ACC112 (cell line): ENCODE measurements around the gene PPTC7.
"Not testable (repeated sequence)": the region's sequence is repeated elsewhere in the genome, so short reads cannot be mapped to it uniquely, and the experiment has no call there.

Source experiments
- H2AFZ ChIP-seq: fragments of 200-600 bp; sonication (generic); one replicate; pipeline ENCODE4 v1.6.0; 2017; ENCODE audit warnings: antibody characterized with exemption, low read length; ENCODE audit not compliant: unreplicated experiment
- H3K27ac ChIP-seq: fragments of 200-600 bp; sonication (generic); 2 replicates; pipeline ENCODE4 v1.5.1; 2014; ENCODE audit warnings: low read depth, mild to moderate bottlenecking, antibody characterized with exemption, low read length, moderate library complexity
- H3K27me3 ChIP-seq: fragments of 200-600 bp; sonication (generic); 2 replicates; pipeline ENCODE4 v1.6.1; 2014; ENCODE audit warnings: mild to moderate bottlenecking, antibody characterized with exemption, low read length, moderate library complexity, mixed read lengths; ENCODE audit not compliant: insufficient read depth
- H3K36me3 ChIP-seq: fragments of 200-600 bp; sonication (generic); 2 replicates; pipeline ENCODE4 v1.6.1; 2016; ENCODE audit warnings: mild to moderate bottlenecking, antibody characterized with exemption, low read length, moderate library complexity, mixed read lengths; ENCODE audit not compliant: insufficient read depth
- H3K4me1 ChIP-seq: fragments of 200-600 bp; sonication (generic); one replicate; pipeline ENCODE4 v1.6.1; 2016; ENCODE audit warnings: low read length, mixed read lengths; ENCODE audit not compliant: insufficient read depth, unreplicated experiment, control insufficient read depth
- H3K4me3 ChIP-seq: fragments of 200-600 bp; sonication (generic); 2 replicates; pipeline ENCODE4 v1.5.1; 2014; ENCODE audit warnings: mild to moderate bottlenecking, low read depth, low read length
- H3K79me2 ChIP-seq: fragments of 200-600 bp; sonication (generic); one replicate; pipeline ENCODE4 v1.6.0; 2016; ENCODE audit warnings: low read length; ENCODE audit not compliant: control insufficient read depth, unreplicated experiment, insufficient read depth

Gene PPTC7

DNA sequence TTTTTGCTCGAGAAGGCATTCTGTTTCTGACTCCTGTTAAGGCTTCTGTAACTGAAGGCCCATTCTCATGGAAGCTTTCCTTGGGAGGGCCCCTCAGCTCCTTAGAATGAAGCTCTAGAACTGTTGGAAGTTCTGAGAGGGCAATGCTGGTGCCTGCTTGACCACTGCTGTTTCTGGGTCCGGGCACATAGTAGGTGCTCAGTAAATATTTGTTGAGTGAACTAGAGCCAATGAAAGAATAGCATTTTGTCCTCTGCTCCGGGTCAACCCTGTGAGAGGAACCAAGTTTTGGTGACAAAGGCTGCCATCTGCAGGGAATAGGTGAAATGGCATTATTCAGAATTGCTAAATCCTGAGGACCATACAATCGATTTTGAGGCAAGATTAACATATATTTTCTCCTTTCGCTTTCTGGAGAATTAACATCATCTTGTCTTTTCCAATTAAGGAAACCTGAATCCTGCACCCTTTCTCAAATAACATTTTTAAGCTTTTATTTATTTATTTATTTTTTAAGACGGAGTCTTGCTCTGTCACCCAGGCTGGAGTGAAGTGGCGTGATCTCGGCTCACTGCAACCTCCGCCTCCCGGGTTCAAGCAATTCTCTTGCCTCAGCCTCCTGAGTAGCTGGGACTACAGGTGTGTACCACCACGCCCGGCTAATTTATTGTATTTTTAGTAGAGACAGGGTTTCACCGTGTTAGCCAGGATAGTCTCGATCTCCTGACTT is 19.1 kb upstream of the PPTC7 start:
- not testable (repeated sequence) for H3K36me3 ChIP-seq, H3K27me3 ChIP-seq, H3K4me1 ChIP-seq, H3K27ac ChIP-seq, H3K4me3 ChIP-seq, H3K79me2 ChIP-seq, H2AFZ ChIP-seq

DNA sequence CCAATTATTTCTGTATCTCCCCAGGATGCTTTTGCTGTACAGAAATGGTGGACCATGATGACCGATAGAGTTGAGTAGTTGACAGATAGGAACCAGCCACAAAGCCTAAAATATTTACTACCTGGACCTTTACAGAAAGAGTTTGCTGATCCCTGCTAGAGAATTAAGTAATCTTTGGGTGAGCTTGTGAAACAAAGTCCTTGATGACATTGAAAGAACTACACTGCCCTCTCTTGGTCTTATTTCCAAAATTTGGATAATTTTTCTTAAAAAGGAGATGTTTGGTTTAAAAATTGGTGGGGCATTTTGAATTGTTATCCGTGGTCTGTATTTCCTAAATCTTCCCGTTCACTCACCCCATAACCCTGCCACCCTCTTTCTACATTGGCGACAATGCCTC is 17.1 kb upstream of the PPTC7 start:
- H3K4me3 ChIP-seq = no peak overlapping the region
- no peak overlapping the region for H2AFZ ChIP-seq
- H3K27me3 ChIP-seq = no peaks in the 10 kb centered on the region
- no peaks in the 10 kb centered on the region for H3K4me1 ChIP-seq
- no peaks in the 10 kb centered on the region for H3K79me2 ChIP-seq
- no peaks in the 10 kb centered on the region for H3K36me3 ChIP-seq
- no peak overlapping the region for H3K27ac ChIP-seq

DNA sequence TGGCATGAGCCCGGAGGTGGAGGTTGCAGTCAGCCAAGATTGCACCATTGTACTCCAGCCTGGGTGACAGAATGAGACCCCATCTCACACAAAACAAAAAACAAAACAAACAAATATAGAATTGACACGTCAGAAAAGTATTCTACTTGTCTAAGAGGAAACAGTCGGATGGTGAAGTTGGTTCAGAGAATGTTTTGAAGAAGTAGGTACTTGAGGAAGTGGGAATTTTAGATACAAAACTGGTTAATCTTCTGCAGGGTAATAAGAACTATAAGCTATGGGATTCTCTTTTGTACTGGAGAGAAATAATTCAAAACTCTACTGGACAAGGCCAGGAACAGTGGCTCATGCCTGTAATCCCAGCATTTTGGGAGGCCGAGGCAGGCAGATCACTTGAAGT is 16.2 kb upstream of the PPTC7 start:
- Histone ChIP-seq H3K27ac (no peak overlapping the region), H3K27me3 (no peaks in the 10 kb centered on the region), H3K4me3 (no peak overlapping the region), H2AFZ (no peak overlapping the region), H3K79me2 (no peaks in the 10 kb centered on the region), H3K4me1 (no peaks in the 10 kb centered on the region), H3K36me3 (no peaks in the 10 kb centered on the region)

DNA sequence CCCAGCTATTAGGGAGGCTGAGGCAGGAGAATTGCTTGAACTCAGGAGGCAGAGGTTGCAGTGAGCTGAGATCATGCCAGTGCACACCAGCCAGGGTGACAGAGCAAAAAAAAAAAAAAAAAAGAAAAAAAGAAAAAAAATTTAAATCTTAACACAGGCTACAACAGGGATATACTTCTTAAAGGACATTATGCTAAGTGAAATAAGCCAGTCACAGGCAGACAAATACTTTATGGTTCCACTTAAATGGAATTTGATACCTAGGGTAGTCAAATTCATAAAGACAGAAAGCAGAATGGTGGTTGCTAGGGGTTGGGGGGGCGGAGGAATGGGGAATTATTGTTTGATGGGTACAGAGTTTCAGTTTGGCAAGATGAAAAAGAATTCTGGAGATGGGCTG is 14.8 kb upstream of the PPTC7 start:
- Histone ChIP-seq H3K36me3 (no peaks in the 10 kb centered on the region), H3K4me3 (no peak overlapping the region), H3K4me1 (no peaks in the 10 kb centered on the region), H2AFZ (no peak overlapping the region), H3K27me3 (no peaks in the 10 kb centered on the region), H3K27ac (no peak overlapping the region), H3K79me2 (no peaks in the 10 kb centered on the region)

DNA sequence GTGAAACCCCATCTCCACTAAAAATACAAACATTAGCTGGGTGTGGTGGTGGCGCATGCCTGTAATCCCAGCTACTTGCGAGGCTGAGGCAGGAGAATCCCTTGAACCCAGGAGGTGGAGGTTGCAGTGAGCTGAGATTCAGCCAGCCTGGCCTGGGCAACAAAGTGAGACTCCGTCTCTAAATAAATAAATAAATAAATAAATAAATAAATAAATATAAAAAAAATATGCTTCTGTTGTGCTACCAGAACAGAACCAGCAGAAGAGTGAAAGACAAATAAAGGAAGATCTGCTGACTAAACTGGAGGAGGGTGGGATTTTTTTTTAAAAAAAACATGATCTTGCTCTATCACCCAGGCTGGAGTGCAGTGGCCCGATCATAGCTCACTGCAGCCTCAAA is 9.8 kb upstream of the PPTC7 start:
- H3K36me3 ChIP-seq, H3K79me2 ChIP-seq, H3K4me3 ChIP-seq, H3K27ac ChIP-seq, H3K27me3 ChIP-seq, H2AFZ ChIP-seq: not testable (repeated sequence)
- peaks cover 11% of the 10 kb centered on the region for H3K4me1 ChIP-seq

DNA sequence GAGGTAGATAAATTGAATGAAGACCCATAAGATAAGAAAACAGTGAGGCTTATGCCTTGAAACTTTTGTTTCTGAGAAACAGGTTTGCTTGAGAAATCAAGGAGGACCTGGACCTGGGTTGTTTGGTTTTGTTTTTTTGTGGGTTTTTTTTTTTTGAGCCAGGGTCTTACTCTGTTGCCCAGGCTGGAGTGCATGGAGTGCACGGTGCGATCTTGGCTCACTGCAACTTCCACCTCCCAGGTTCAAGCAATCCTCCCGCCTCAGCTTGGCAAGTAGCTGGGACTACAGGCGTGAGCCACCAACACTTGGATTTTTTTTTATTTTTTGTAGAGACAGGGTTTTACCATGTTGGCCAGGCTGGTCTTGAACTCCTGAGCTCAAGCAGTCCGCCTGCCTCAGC is 9.0 kb upstream of the PPTC7 start:
- H2AFZ ChIP-seq = no peak overlapping the region
- H3K27ac ChIP-seq = no peak overlapping the region
- H3K4me3 ChIP-seq = no peak overlapping the region
- peaks cover 11% of the 10 kb centered on the region for H3K4me1 ChIP-seq
- no peaks in the 10 kb centered on the region for H3K79me2 ChIP-seq
- H3K27me3 ChIP-seq = no peaks in the 10 kb centered on the region
- no peaks in the 10 kb centered on the region for H3K36me3 ChIP-seq

DNA sequence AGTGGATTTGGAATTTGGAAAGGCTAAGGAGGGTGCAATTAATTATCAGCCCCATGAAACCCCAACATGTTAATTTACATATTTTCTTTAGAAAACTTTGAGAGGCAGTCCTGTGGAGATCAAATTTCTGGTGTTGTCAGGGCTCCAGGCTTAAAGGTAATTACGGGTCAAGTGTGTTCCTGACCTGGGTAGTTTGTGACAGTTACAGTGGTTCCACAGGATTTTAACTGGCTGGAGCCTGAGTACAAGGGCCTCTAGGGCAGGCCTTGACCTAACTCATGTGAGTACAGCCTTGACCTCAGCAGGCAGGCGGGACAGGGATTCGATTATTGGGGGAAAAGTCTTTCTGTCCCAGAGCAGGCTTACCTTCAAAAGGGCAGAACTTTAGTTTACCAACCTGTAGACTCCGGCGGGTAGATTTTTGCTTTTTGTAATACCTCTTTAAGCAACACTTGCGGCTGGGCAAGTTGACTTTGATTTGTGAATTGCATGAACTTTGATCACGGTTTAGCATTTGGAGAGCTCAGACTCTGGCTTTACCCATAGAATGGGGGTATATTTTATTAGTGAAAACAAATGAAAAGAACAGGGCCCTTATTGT is 8.4 kb upstream of the PPTC7 start:
- Histone ChIP-seq H3K4me3 (no peak overlapping the region), H2AFZ (peak overlapping the region; percentile 4)

DNA sequence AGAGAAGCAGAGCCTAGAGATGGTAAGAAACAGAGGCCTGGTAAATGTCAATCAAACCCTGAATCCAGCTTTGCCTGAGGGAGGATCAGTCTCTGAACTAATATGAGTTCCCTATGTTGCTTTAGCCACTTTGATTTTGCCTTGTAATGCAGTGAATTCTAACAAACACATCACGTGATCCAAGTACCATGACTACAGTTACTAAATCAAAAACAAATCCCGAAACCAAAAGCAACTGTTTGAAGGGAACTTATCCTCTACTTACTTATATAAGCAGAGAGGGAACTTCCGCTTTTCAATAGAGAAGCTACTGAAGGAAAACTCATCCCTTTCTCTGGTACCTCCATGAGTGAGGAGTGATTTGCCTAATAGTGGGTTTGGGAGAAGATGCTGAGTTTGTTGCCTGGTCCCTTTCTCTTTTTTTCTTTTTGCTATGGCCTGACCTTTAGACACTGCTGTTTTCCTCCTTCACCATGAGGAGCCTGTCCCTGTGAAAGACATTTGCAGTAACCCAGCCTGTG is 7.7 kb upstream of the PPTC7 start:
- Histone ChIP-seq H2AFZ (peak overlapping the region; percentile 4), H3K27ac (peak overlapping the region; percentile 60), H3K4me3 (no peak overlapping the region)

More for the DNA sequence above, 8.4 kb upstream of the PPTC7 start:
- no peaks in the 10 kb centered on the region for H3K79me2 ChIP-seq
- peaks cover 11% of the 10 kb centered on the region for H3K4me1 ChIP-seq
- no peaks in the 10 kb centered on the region for H3K36me3 ChIP-seq
- peak overlapping the region; percentile 60 for H3K27ac ChIP-seq
- no peaks in the 10 kb centered on the region for H3K27me3 ChIP-seq

DNA sequence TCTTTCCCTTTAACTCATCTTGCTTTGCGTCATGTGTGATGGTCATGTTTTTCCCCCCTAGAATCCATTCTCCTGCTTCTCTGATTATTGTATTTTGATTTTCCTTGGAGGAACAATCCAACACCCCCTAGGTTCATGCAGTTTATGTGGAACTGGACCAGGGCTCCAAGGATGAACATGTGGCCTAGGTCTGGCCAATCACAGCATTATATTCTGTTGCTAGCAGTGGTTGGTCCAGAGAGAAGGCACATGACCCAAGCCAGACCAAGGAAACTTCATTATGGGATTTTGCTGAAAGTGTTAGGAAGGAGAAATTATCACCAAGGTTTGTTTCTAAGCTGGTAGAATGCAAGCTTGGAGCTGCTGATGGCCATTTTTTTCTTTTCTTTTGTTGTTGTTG is 6.9 kb upstream of the PPTC7 start:
- Histone ChIP-seq H3K4me1 (peaks cover 11% of the 10 kb centered on the region), H3K27ac (no peak overlapping the region), H3K79me2 (no peaks in the 10 kb centered on the region), H3K36me3 (no peaks in the 10 kb centered on the region), H3K4me3 (no peak overlapping the region), H3K27me3 (no peaks in the 10 kb centered on the region), H2AFZ (peak overlapping the region; percentile 38)

More for the DNA sequence above, 7.7 kb upstream of the PPTC7 start:
- Histone ChIP-seq H3K79me2 (no peaks in the 10 kb centered on the region), H3K27me3 (no peaks in the 10 kb centered on the region), H3K4me1 (peaks cover 11% of the 10 kb centered on the region), H3K36me3 (no peaks in the 10 kb centered on the region)

DNA sequence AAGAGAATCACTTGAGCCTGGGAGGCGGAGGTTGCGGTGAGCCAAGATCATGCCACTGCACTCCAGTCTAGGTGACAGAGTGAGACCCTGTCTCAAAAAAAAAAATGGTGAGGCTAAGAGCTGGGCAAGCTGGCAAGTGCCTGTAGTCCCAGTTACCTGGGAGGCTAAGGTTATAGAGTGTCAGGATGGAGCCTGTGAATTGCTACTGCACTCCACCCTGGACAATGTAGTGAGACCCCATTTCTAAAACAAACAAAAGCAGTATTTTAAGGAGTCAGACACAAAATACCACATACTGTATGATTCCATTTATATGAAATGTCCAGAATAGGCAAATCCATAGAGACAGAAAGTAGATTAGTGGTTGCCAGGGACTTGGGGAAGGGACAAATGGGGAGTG is 4.0 kb upstream of the PPTC7 start:
- H3K4me3 ChIP-seq, H3K36me3 ChIP-seq, H3K27ac ChIP-seq, H3K27me3 ChIP-seq, H2AFZ ChIP-seq: not testable (repeated sequence)
- Histone ChIP-seq H3K79me2 (peaks cover 12% of the 10 kb centered on the region), H3K4me1 (peaks cover 17% of the 10 kb centered on the region)

DNA sequence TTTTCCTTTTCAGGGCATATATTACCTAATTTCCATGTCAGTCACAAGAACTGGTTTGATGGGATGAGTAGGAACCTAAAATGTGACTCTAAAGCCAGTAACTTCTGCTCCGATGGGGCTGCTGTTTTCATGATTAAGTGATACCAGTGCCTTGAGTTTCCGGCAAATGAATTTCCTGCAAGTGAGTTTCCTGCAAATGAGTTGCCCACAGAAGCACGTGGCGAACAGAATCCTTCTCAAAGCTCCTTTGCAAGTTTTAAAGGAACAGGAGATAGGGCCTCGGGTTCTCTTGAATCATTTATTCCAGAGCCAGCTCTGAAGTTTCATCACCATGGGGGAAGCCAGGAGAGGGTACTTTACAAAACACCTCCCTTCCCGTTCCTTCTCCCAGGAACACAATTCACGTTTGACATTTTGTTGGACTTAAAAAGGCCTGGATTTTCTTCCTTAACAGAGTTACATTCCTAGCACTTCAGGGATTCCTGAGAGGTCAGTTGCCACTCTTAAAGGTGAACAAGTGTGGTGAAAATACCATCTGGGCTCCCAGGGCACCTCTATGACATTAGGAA is 2.2 kb upstream of the PPTC7 start:
- Histone ChIP-seq H3K4me3 (no peak overlapping the region), H3K27ac (no peak overlapping the region), H2AFZ (no peak overlapping the region)

More for the DNA sequence above, 2.2 kb upstream of the PPTC7 start:
- Histone ChIP-seq H3K36me3 (no peaks in the 10 kb centered on the region), H3K4me1 (peaks cover 6% of the 10 kb centered on the region), H3K79me2 (peaks cover 30% of the 10 kb centered on the region), H3K27me3 (no peaks in the 10 kb centered on the region)
